ENCODE data around the gene ATXN3.
"Not testable (repeated sequence)": the region's sequence is repeated elsewhere in the genome, so short reads cannot be mapped to it uniquely, and the experiment has no call there.

Gene ATXN3

DNA sequence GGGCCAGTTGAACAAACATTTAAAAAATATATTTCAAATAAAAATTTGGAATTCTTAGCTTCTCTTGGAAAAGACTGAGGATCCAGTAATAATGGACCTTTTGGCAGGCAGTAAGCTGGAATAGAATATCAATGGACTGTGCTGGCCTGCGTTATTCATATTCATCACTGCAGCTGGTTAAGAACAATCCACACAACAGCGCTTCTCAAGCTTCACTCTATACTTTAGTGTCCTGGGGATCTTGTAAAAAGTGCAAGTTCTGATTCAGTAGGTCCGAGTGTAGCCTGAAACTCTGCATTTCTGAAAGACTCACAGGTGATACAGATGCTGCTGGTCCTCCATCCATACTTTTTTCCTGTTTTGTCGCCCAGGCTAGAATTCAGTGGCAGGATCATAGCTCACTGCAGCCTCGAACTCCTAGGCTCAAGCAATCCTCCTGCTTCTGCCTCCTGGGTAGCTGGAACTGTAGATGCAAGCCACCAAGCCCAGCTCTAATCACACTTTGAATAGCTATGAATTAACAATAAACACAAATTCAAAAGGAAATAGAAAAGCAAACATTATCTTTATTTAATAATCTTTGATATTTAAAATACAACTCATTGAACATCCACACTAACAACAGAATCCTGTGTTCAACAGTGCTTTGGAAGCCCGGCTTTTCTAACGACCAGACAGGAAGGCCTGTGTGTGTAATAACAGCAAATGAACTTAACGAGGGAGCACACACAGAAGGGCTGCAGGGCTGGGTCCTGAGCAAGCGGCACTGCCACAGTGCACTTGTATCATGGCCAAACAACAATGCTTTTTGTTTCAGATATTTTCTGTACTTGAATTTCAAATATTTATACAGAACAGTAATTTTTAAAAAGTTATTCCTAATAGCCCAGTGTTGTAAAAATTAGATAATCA is 48.1 kb downstream of the ATXN3 start:
- no peak for DNase-seq

GRCh38 chr14:92049781-92050180 is 56.6 kb downstream of the ATXN3 start:
- DNase-seq: no peak

DNA sequence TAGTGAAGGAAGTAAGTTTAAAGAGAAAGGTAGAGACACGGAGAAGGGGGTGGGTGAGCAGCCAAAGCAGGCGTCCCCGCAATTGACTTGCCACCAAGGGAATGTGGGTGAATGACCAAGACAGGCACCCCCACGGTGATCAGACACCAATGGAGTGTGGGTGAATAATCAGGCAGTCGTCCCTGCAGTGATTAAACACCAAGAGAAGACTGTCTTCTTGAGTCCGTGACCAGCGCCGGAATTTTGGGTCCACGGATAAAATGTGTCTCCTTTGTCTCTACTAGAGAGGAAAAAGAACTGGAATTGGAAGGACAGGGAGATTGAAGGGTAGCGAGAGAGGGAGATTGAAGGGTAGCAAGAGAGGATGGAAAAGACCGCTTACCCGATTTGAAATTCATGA is 57.2 kb downstream of the ATXN3 start:
- DNase-seq: not testable (repeated sequence)

- DNase-seq: not testable (repeated sequence)
Measured at GRCh38 chr14:92045904-92046303, 60.5 kb downstream of the ATXN3 start.

DNA sequence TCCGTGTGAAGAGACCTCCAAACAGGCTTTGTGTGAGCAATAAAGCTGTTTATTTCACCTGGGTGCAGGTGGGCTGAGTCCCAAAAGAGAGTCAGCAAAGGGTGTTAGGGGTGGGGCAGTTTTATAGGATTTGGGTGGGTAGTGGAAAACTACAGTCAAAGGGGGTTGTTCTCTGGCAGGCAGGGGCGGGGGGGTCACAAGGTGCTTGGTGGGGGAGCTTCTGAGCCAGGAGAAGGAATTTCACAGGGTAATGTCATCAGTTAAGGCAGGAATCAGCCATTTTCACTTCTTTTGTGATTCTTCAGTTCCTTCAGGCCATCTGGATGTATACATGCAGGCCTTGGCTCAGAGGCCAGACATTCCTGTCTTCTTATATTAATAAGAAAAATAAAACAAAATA is 64.6 kb downstream of the ATXN3 start:
- DNase-seq: not testable (repeated sequence)

DNA sequence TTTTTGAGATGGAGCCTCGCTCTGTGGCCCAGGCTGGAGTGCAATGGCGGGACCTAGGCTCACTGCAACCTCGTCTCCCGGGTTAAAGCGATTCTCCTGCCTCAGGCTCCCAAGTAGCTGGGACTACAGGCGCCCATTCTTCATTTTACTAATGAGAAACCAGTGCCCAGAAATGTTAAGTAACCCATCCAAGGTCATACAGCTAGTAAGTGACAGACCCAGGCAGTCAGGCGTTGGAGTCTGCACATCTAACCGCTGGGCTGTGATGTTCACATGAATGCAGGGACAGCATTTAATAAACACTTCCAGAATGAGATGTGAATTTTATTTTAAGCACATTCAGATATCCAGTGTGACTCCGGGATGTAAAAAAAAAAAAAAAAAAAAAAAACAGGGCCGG is 65.2 kb downstream of the ATXN3 start:
- DNase-seq: no peak

GRCh38 chr14:92040431-92041051 is 65.8 kb downstream of the ATXN3 start:
- DNase-seq: peak; percentile 8

- peak; percentile 56 for DNase-seq
Measured at GRCh38 chr14:92039719-92040430, 66.5 kb downstream of the ATXN3 start, which contains the start of gene TRIP11. TRIP11 (minus strand) TSS chr14:92040059; CDS start chr14:92039685, 374 bp downstream.

- no peak for DNase-seq
Measured at GRCh38 chr14:92039063-92039718, 67.2 kb downstream of the ATXN3 start.

DNA sequence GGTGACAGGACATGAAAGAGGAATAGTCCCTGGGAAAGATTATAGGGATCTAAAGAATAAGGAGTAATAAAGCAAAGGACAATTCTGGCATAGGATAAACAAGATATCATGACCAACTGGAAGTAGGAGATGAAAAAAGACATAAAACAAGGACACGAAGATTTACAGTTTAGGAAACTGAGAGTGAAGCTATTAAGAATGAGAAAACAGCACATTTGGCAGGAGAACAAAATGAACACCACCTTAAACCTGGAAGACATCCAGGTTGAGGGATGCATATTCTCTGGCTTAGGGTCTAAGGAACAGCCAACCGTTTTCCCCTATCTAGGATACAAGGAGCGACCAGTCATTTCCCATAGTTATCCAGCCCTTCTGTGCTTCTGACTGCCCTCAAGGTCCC is 68.4 kb downstream of the ATXN3 start:
- DNase-seq: no peak

GRCh38 chr14:92035890-92036289 is 70.5 kb downstream of the ATXN3 start:
- no peak for DNase-seq

GRCh38 chr14:92033906-92034687 is 72.3 kb downstream of the ATXN3 start:
- DNase-seq: no peak

- DNase-seq: no peak
Measured at GRCh38 chr14:92033433-92033832, 72.9 kb downstream of the ATXN3 start.

GRCh38 chr14:92026548-92027190 is 79.7 kb downstream of the ATXN3 start:
- DNase-seq: no peak

DNA sequence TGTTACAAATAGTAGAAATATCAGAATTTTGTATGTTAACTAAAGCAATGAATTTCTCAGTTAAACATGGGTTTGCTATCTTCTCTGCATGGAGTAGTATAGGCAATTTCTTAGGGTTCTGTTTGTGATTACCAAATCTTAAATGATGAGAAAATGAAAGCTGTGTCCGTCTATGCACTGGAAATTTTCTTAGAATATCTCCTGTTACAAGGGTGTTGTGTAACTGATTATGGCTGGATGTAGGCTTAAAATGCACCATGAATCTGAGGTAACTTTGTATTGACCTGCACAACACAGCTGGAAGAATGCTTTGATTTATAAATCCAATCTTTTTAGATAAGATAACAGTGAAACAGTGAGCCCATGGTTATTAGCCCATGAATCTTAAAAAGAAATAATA is 84.3 kb downstream of the ATXN3 start:
- DNase-seq: no peak

DNA sequence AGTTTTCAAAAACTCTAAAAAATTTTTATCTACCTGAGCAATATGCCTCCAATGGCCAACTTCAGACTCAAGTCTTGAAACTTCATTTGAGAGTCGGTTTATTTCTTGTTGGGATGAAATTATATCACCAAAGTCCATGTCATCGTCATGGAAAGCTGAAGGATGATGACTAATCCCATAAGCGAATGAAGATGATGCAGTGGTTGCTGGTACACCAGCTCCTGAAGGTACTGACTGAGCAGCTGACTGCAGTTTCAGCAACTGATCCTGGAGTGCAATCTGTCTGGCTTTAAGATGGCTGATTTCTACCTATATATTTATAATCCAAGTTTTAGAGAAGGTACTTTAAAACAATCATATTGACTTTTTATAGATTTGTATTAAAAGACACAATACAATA is 84.9 kb downstream of the ATXN3 start:
- no peak for DNase-seq

- DNase-seq: no peak
Measured at GRCh38 chr14:92014040-92014439, 92.3 kb downstream of the ATXN3 start.

DNA sequence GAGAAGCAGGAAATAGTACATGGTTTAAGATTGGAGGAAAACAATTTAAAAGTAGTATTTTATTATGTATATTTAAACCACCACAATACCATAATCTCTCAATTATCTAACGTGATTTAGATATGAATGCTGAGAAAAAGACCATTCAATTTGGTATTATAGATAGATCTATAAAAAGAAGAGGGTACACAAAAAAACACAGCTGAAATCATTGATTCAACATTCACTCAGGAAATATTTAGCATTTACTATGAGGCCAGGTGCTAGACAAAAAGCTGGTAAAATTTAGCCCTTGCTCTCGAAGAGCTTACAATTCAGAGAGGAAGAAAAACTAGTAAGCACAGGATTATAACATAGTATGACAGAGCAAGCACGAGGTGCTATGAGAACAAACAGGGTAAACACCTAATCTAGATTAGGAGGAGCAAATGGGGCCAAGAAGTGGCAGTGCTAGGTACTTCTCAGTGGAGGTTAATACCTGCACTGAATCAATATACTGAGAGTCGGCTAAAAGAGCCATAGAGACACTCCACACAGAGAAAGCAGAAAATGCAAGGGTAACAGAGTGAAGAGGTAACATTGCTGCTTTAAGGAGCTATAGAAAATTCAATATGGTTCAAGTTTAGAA is 94.1 kb downstream of the ATXN3 start:
- DNase-seq: no peak

- DNase-seq: no peak
Measured at GRCh38 chr14:92010644-92011043, 95.7 kb downstream of the ATXN3 start.

DNA sequence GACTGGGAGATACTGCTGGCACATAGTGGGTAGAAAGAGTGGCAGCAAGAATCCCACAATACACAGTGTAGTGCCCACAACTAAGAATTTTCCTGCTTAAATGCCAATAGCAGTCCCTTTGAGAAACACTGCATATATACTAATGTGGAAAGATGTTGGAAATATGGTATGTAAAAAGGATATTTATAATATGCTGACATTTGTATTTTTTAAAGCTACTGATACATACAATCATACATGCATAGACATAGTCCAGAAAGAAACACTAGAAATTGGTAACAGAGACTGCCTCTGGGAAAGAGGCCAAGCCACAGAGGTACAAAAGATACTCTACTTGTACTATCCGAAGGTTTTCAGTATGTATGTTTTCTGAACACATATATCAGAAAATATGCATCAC is 96.8 kb downstream of the ATXN3 start:
- no peak for DNase-seq

Measured in GF-D8 (cell line).